OCI-LY1 (cell line): ENCODE measurements around the gene IKZF1.

Experiments
- H2AFZ ChIP-seq: fragments of 200-600 bp; sonication (generic), shearing (Covaris generic); 2 replicates; pipeline ENCODE4 v1.6.0; 2014; ENCODE audit warnings: antibody characterized with exemption, mild to moderate bottlenecking, low read length
- H3F3A ChIP-seq: fragments of 200-600 bp; sonication (generic), shearing (Covaris generic); 2 replicates; pipeline ENCODE4 v1.6.0; 2014; ENCODE audit warnings: mild to moderate bottlenecking, antibody characterized with exemption, low read length, moderate library complexity; ENCODE audit not compliant: insufficient read depth
- H3K27ac ChIP-seq: fragments of 200-600 bp; sonication (generic); 2 replicates; pipeline ENCODE4 v1.5.1; 2014; ENCODE audit warnings: low read length, mixed run types, mild to moderate bottlenecking, low read depth; ENCODE audit not compliant: poor library complexity, severe bottlenecking
- H3K27me3 ChIP-seq: fragments of 200-600 bp; sonication (generic); 2 replicates; pipeline ENCODE4 v1.6.0; 2014; ENCODE audit warnings: antibody characterized with exemption, mild to moderate bottlenecking, low read length, moderate library complexity; ENCODE audit not compliant: insufficient read depth
- H3K36me3 ChIP-seq: fragments of 200-600 bp; sonication (generic); 2 replicates; pipeline ENCODE4 v1.6.1; 2014; ENCODE audit warnings: mild to moderate bottlenecking, antibody characterized with exemption, low read length, moderate library complexity, mixed read lengths; ENCODE audit not compliant: insufficient read depth
- H3K4me1 ChIP-seq: fragments of 200-600 bp; sonication (generic); 2 replicates; pipeline ENCODE4 v1.5.1; 2014; ENCODE audit warnings: mild to moderate bottlenecking, low read length, moderate library complexity; ENCODE audit not compliant: insufficient read depth, severe bottlenecking
- H3K4me2 ChIP-seq: fragments of 200-600 bp; sonication (generic), shearing (Covaris generic); 2 replicates; pipeline ENCODE4 v1.6.1; 2014; ENCODE audit warnings: low read length
- H3K4me3 ChIP-seq: fragments of 200-600 bp; sonication (generic); 2 replicates; pipeline ENCODE4 v1.5.1; 2014; ENCODE audit warnings: low read length, low read depth, mild to moderate bottlenecking, mixed read lengths; ENCODE audit not compliant: poor library complexity, severe bottlenecking
- H3K79me2 ChIP-seq: fragments of 200-600 bp; shearing (Covaris generic); 2 replicates; pipeline ENCODE4 v1.6.1; 2016; ENCODE audit warnings: mixed run types, low read length, mixed read lengths; ENCODE audit not compliant: insufficient read depth
- H3K9ac ChIP-seq: fragments of 200-600 bp; sonication (generic), shearing (Covaris generic); 2 replicates; pipeline ENCODE4 v1.6.1; 2014; ENCODE audit warnings: mild to moderate bottlenecking, low read length, mixed read lengths
- H3K9me2 ChIP-seq: fragments of 200-600 bp; sonication (generic), shearing (Covaris generic); 2 replicates; pipeline ENCODE4 v1.6.1; 2014; ENCODE audit warnings: low read depth, mild to moderate bottlenecking, low read length, mixed read lengths
- H3K9me3 ChIP-seq: fragments of 200-600 bp; shearing (Covaris generic); 2 replicates; pipeline ENCODE4 v1.6.1; 2014; ENCODE audit warnings: low read length, mixed read lengths
- H4K20me1 ChIP-seq: fragments of 200-600 bp; sonication (generic), shearing (Covaris generic); 2 replicates; pipeline ENCODE4 v1.6.0; 2016; ENCODE audit warnings: mild to moderate bottlenecking, low read length; ENCODE audit not compliant: insufficient read depth
- EZH2 ChIP-seq: fragments of 200-600 bp; sonication (generic), shearing (Covaris generic); IDR thresholded peaks from 2 replicates; pipeline ENCODE4 v1.8.0; 2017; ENCODE audit warnings: borderline replicate concordance, mixed run types, mild to moderate bottlenecking, antibody characterized with exemption, low read length, moderate library complexity, mixed read lengths
- TF ChIP-seq, protein P1 (sequence below): fragments of 200-600 bp; sonication (generic), shearing (Covaris generic); IDR thresholded peaks from 2 replicates; pipeline ENCODE4 v1.5.1; 2017; ENCODE audit warnings: mild to moderate bottlenecking, antibody characterized with exemption, low read length, moderate library complexity, mixed read lengths

IKZF1 gene

DNA sequence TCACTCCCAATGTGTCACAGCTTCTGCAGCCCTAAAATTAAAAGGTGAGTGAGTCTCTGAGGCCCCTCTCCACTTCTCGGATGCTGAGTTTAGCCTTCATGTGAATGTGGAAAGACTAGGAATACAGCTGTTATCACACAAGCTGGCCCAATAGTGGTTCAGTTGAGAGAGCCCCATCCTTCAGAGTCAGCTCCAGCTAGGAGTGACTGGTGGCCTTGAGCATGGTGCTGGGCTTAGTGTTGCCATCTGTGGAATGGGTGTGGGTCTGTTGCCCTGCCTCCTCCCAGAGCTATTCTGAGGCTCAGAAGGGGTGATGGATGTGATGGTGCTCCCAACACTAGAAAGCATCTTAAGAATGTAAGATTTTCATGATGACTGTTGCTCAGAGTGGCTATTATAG is 89.8 kb downstream of the IKZF1 start:
- Histone ChIP-seq H3K27me3 (no peaks in the 10 kb centered on the region), H2AFZ (no peak overlapping the region), H3K4me2 (no peak overlapping the region), H3K9me3 (no peaks in the 10 kb centered on the region), H3K9me2 (no peaks in the 10 kb centered on the region), H3K9ac (no peak overlapping the region), H3K79me2 (no peaks in the 10 kb centered on the region), H4K20me1 (no peaks in the 10 kb centered on the region), H3F3A (peaks cover 10% of the 10 kb centered on the region), H3K4me1 (peaks cover 7% of the 10 kb centered on the region), H3K36me3 (peaks cover 97% of the 10 kb centered on the region), H3K4me3 (no peak overlapping the region), H3K27ac (no peak overlapping the region)
- TF ChIP-seq, protein P1, sequence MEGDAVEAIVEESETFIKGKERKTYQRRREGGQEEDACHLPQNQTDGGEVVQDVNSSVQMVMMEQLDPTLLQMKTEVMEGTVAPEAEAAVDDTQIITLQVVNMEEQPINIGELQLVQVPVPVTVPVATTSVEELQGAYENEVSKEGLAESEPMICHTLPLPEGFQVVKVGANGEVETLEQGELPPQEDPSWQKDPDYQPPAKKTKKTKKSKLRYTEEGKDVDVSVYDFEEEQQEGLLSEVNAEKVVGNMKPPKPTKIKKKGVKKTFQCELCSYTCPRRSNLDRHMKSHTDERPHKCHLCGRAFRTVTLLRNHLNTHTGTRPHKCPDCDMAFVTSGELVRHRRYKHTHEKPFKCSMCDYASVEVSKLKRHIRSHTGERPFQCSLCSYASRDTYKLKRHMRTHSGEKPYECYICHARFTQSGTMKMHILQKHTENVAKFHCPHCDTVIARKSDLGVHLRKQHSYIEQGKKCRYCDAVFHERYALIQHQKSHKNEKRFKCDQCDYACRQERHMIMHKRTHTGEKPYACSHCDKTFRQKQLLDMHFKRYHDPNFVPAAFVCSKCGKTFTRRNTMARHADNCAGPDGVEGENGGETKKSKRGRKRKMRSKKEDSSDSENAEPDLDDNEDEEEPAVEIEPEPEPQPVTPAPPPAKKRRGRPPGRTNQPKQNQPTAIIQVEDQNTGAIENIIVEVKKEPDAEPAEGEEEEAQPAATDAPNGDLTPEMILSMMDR: no peak
- no peak for TF ChIP-seq EZH2

DNA sequence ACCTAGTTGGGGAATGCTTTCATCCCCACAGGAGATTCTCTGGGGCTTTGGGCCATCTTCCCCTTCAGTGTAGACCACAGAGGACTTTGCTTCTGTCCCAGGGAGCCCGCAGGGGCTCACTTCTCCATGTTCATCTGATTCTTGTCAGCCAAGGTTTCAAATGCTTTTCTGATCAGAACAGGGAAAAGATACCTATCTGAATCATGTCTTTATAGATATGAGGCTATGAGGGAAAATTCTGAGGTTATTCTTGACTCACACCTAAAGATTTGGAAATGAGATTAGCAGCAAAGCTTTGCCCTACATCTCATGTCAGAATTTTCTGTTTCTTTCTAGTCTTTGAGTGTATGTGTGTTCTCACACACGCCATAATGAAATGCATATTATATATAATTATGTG is 92.3 kb downstream of the IKZF1 start:
- peaks cover 7% of the 10 kb centered on the region for H3K4me1 ChIP-seq
- TF ChIP-seq, protein P1: no peak
- no peak for TF ChIP-seq EZH2
- H3F3A ChIP-seq: peaks cover 10% of the 10 kb centered on the region
- H4K20me1 ChIP-seq: no peaks in the 10 kb centered on the region
- H3K27ac ChIP-seq: no peak overlapping the region
- H3K27me3 ChIP-seq: no peaks in the 10 kb centered on the region
- no peak overlapping the region for H2AFZ ChIP-seq
- H3K36me3 ChIP-seq: peaks cover 96% of the 10 kb centered on the region
- no peaks in the 10 kb centered on the region for H3K79me2 ChIP-seq
- no peak overlapping the region for H3K9ac ChIP-seq
- H3K9me2 ChIP-seq: no peaks in the 10 kb centered on the region
- no peak overlapping the region for H3K4me3 ChIP-seq
- H3K4me2 ChIP-seq: no peak overlapping the region
- H3K9me3 ChIP-seq: no peaks in the 10 kb centered on the region

DNA sequence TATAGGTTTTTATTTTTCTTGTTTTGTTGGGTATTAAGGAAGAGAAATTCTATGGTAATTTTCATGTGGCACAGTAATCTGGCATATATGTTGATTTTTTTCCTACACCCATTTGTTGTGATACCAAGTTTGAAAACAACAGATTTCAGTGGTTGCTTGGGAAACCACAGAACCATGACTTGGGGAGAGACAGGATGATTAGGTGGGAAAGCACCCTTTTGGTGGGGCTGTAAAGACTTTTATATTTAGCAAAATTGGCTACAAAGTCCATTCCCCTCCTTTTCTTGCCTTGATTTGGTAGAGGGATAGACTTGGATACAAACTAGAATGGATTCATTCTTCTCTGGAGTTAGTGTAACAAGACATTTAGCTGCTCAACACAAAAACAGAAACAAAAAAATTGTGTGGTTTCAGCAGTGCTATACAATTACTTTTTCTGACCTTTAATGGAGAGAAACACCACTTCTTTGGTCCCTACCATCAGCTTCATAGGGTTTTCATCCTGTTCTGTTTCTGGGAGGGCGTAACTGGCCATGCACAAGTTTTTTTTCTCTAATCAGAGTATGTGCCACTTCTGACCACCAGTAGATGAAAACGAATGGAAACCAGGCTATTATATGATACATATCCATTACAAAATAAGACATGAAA is 92.9 kb downstream of the IKZF1 start:
- H3K36me3 ChIP-seq: peaks cover 96% of the 10 kb centered on the region
- H3F3A ChIP-seq: peaks cover 10% of the 10 kb centered on the region
- H3K4me2 ChIP-seq: no peak overlapping the region
- H3K27me3 ChIP-seq: no peaks in the 10 kb centered on the region
- no peak overlapping the region for H3K9ac ChIP-seq
- no peaks in the 10 kb centered on the region for H4K20me1 ChIP-seq
- no peak overlapping the region for H3K27ac ChIP-seq
- no peaks in the 10 kb centered on the region for H3K79me2 ChIP-seq
- H3K4me3 ChIP-seq: no peak overlapping the region
- peaks cover 7% of the 10 kb centered on the region for H3K4me1 ChIP-seq
- no peak for TF ChIP-seq EZH2
- TF ChIP-seq, protein P1: no peak
- H3K9me3 ChIP-seq: no peaks in the 10 kb centered on the region
- H3K9me2 ChIP-seq: no peaks in the 10 kb centered on the region
- no peak overlapping the region for H2AFZ ChIP-seq
